Measurements from ENCODE around the gene RFX4.

Gene RFX4

GRCh38 chr12:106739815-106740530 is 157.2 kb downstream of the RFX4 start:
- no peak for TF ChIP-seq REST (IDR thresholded peaks at IDR 0.05; ENCODE audit: insufficient replicate concordance, low read depth)
- no peak for TF ChIP-seq POLR2AphosphoS5 (IDR thresholded peaks at IDR 0.05; ENCODE audit: low read depth)
- TF ChIP-seq CTCF (IDR thresholded peaks at IDR 0.05; ENCODE audit: insufficient read depth, low read length) = no peak
- no peak for TF ChIP-seq SPI1 (IDR thresholded peaks at IDR 0.05; ENCODE audit: borderline replicate concordance, low read depth)
- no peak for TF ChIP-seq GABPA (IDR thresholded peaks at IDR 0.05; ENCODE audit: low read depth)
- DNase-seq (ENCODE audit: low read depth in 1 of 2, low spot score in 1 of 2) = no peak
- H3K4me3 ChIP-seq (replicated peaks; ENCODE audit: insufficient read depth, low read length) = no peak overlapping the region
- H3K27me3 ChIP-seq (ENCODE audit: insufficient read depth, poor library complexity, severe bottlenecking) = peaks cover 17% of the 10 kb centered on the region
- no peak overlapping the region for H3K27ac ChIP-seq (replicated peaks)

GRCh38 chr12:106740818-106741217 is 158.0 kb downstream of the RFX4 start:
- DNase-seq (ENCODE audit: low read depth in 1 of 2, low spot score in 1 of 2) = peak in 1 of 2 experiments; percentile 40
- TF ChIP-seq POLR2AphosphoS5 (IDR thresholded peaks at IDR 0.05; ENCODE audit: low read depth) (no peak), REST (IDR thresholded peaks at IDR 0.05; ENCODE audit: insufficient replicate concordance, low read depth) (no peak), GABPA (IDR thresholded peaks at IDR 0.05; ENCODE audit: low read depth) (no peak), CTCF (IDR thresholded peaks at IDR 0.05; ENCODE audit: insufficient read depth, low read length) (no peak), SPI1 (IDR thresholded peaks at IDR 0.05; ENCODE audit: borderline replicate concordance, low read depth) (peak; percentile 93)
- Histone ChIP-seq H3K27me3 (ENCODE audit: insufficient read depth, poor library complexity, severe bottlenecking) (peaks cover 15% of the 10 kb centered on the region), H3K27ac (replicated peaks) (no peak overlapping the region), H3K4me3 (replicated peaks; ENCODE audit: insufficient read depth, low read length) (no peak overlapping the region)

- H3K4me3 ChIP-seq (replicated peaks; ENCODE audit: insufficient read depth, low read length) = no peak overlapping the region
- H3K27me3 ChIP-seq (ENCODE audit: insufficient read depth, poor library complexity, severe bottlenecking) = peaks cover 15% of the 10 kb centered on the region
- no peak for DNase-seq (ENCODE audit: low read depth in 1 of 2, low spot score in 1 of 2)
- TF ChIP-seq POLR2AphosphoS5 (IDR thresholded peaks at IDR 0.05; ENCODE audit: low read depth) = no peak
- no peak for TF ChIP-seq CTCF (IDR thresholded peaks at IDR 0.05; ENCODE audit: insufficient read depth, low read length)
- no peak for TF ChIP-seq GABPA (IDR thresholded peaks at IDR 0.05; ENCODE audit: low read depth)
- TF ChIP-seq SPI1 (IDR thresholded peaks at IDR 0.05; ENCODE audit: borderline replicate concordance, low read depth) = no peak
- TF ChIP-seq REST (IDR thresholded peaks at IDR 0.05; ENCODE audit: insufficient replicate concordance, low read depth) = no peak
- no peak overlapping the region for H3K27ac ChIP-seq (replicated peaks)
Measured at GRCh38 chr12:106741247-106741646, 158.4 kb downstream of the RFX4 start.

Measured in HL-60 (cell line).